ENCODE measurements around the gene NFATC3. TPM values are rescaled to one million over a fixed set of nuclear protein-coding genes. Genes with fewer than 3 reads are reported as not detected.

NFATC3 gene
- total RNA-seq, 4 donors from 2014 or later, result 28.2 to 49.2 (median 31.9) TPM

DNA sequence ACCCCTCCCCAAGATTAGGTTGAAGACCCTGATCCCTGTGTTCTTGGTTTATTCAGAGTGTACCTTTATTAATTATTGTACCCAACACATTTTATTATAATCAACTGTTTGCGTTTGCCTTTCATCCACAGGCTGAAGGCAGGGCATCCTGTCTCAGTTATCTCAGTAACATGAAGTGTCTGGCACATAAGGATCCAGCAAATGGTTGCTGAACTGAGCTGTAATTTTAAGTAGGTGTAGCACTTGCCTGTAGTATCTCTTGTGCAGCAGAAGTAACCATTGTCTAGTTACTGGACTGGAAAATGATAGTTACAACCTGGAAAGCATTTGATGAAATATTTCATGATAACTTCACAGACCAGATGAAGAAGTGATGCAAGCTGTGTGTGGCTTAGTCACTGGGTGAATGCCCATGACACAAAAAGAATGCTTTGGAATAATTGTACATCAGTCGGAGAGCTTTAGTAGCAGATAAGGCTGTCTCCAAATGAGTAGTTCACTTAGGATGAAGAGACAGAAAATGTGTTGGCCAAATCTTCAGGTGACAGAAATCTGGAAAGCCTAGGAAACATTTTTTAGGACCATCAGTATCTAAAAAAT, 94.1 kb downstream of the NFATC3 start:
- no peak for DNase-seq (ENCODE audit: low spot score in 2 of 2)
- intact Hi-C loops (cut with DNase I; ENCODE audit: low total_unique reads), result no loop called here
- H3K4me3 ChIP-seq (ENCODE audit: low read depth, poor library complexity, severe bottlenecking), result no peak overlapping the region
- TF ChIP-seq, protein P1, sequence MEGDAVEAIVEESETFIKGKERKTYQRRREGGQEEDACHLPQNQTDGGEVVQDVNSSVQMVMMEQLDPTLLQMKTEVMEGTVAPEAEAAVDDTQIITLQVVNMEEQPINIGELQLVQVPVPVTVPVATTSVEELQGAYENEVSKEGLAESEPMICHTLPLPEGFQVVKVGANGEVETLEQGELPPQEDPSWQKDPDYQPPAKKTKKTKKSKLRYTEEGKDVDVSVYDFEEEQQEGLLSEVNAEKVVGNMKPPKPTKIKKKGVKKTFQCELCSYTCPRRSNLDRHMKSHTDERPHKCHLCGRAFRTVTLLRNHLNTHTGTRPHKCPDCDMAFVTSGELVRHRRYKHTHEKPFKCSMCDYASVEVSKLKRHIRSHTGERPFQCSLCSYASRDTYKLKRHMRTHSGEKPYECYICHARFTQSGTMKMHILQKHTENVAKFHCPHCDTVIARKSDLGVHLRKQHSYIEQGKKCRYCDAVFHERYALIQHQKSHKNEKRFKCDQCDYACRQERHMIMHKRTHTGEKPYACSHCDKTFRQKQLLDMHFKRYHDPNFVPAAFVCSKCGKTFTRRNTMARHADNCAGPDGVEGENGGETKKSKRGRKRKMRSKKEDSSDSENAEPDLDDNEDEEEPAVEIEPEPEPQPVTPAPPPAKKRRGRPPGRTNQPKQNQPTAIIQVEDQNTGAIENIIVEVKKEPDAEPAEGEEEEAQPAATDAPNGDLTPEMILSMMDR (IDR thresholded peaks at IDR 0.05), result no peak
- TF ChIP-seq POLR2A (IDR thresholded peaks at IDR 0.05), result no peak
- 93 to 96% methylated on average over 2 of the region's 2 CpGs for WGBS, 2 donors

DNA sequence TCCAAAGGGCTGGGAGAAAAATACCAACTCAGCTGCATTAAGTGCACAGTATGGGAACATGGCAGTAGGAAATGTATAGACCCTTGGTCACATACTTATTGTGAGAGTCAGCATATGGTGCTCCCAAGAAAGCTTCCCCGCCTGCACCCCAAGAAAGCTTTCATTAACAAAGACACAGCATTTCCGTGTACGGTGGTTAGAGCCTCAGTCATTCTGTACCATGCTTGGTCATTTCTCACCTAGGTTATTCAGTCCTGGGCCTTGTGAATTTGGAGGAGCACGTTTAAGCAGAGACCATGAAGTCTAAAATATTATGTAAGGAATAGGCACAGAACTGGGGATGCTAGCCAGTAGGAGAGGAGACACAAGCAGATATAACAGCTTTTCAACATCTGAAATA, 94.7 kb downstream of the NFATC3 start:
- 92 to 96% methylated on average over 4 of the region's 4 CpGs for WGBS, 2 donors
- TF ChIP-seq, protein P1 (IDR thresholded peaks at IDR 0.05), result no peak
- TF ChIP-seq POLR2A (IDR thresholded peaks at IDR 0.05), result no peak
- DNase-seq (ENCODE audit: low spot score in 2 of 2), result no peak
- intact Hi-C loops (cut with DNase I; ENCODE audit: low total_unique reads), result no loop called here
- no peak overlapping the region for H3K4me3 ChIP-seq (ENCODE audit: low read depth, poor library complexity, severe bottlenecking)

DNA sequence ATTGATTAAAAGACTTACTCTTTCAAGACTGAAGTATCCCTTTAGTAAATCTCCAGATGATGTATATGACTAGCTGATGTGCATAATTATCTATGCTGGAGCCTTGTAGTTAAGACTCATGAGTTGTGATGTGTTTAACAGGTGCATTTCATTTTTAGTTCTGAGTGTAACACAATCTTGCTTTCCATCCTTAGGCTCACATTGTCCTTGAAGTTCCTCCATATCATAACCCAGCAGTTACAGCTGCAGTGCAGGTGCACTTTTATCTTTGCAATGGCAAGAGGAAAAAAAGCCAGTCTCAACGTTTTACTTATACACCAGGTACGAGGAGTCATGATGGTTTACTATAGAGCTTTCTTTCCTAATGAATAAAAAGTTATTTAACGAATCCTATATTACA, 97.9 kb downstream of the NFATC3 start:
- intact Hi-C loops (cut with DNase I; ENCODE audit: low total_unique reads), result no loop called here
- no peak overlapping the region for H3K4me3 ChIP-seq (ENCODE audit: low read depth, poor library complexity, severe bottlenecking)
- no peak for DNase-seq (ENCODE audit: low spot score in 2 of 2)
- 78 to 80% methylated on average over 3 of the region's 3 CpGs for WGBS, 2 donors
- no peak for TF ChIP-seq POLR2A (IDR thresholded peaks at IDR 0.05)
- TF ChIP-seq, protein P1 (IDR thresholded peaks at IDR 0.05), result no peak

DNA sequence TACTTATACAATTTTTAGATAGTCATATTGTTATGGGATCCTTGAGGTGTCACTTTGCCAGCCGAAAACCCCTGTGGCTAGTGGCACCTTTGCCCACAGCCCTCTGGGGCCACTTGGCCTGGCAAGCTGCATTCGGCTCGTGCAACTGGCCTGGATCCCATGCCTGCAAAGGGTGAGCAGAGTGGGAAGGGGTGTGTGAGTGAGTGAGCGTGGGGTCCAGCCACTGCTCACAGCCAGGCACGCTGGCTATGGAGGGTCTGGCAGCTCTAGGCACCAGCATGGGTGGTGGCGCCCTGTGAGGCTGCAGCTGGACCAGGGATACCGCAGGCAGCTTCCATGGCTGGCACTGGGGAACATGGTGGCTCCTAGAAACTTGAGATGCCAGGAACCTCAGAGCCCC, 101.7 kb downstream of the NFATC3 start:
- H3K4me3 ChIP-seq (ENCODE audit: low read depth, poor library complexity, severe bottlenecking), result no peak overlapping the region
- TF ChIP-seq, protein P1 (IDR thresholded peaks at IDR 0.05), result no peak
- no peak for TF ChIP-seq POLR2A (IDR thresholded peaks at IDR 0.05)
- no peak for DNase-seq (ENCODE audit: low spot score in 2 of 2)
- 98 to 99% methylated on average over 7 of the region's 7 CpGs for WGBS, 2 donors
- intact Hi-C loops (cut with DNase I; ENCODE audit: low total_unique reads), result no loop called here

DNA sequence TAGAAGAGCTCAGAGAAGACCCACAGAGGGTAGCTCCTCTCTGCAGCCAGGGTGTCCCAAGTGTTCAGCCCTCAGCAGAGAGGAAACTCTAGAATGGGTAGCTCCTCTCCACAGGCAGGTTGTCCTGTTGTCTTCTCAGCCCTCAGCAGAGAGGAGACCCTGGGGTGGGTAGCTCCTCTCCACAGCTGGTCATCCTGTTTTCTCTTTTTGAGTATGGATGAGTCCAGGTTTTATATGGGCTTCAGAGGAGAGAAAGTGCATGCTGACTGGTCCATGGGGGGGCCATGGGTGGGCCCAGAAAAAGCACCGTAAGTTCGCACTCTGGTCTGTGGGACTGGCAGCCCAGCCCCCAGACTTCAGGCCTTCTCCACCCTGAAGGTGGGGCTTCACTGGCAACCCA, 102.3 kb downstream of the NFATC3 start:
- no peak overlapping the region for H3K4me3 ChIP-seq (ENCODE audit: low read depth, poor library complexity, severe bottlenecking)
- no peak for DNase-seq (ENCODE audit: low spot score in 2 of 2)
- 96 to 100% methylated on average over 2 of the region's 2 CpGs for WGBS, 2 donors
- TF ChIP-seq, protein P1 (IDR thresholded peaks at IDR 0.05), result no peak
- intact Hi-C loops (cut with DNase I; ENCODE audit: low total_unique reads), result no loop called here

DNA sequence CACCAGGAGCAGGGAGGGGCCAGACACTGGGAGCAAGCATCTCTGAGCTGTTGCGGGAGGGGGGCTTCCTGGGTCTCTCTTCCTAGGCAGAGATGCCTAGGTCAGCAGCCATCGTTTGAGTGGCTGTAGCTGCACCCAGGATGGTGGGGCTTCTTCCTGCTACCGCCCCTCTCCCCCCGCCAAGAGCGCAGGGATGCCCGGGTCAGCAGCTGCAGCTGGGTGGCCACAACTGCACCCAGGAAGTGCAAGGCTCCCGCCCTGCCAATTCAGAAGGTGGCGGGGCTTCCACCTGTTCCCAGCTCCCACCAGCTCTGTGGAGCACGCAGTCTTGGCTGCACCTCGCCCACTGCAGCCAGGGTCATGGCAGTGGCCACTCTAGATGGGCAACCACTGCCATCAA, 103.0 kb downstream of the NFATC3 start:
- no peak for DNase-seq (ENCODE audit: low spot score in 2 of 2)
- 94 to 98% methylated on average over 8 to 10 of the region's 10 CpGs for WGBS, 2 donors

More for the DNA sequence above, 103.0 kb downstream of the NFATC3 start:
- no peak overlapping the region for H3K4me3 ChIP-seq (ENCODE audit: low read depth, poor library complexity, severe bottlenecking)
- intact Hi-C loops (cut with DNase I; ENCODE audit: low total_unique reads), result no loop called here
- TF ChIP-seq, protein P1 (IDR thresholded peaks at IDR 0.05), result no peak
- no peak for TF ChIP-seq POLR2A (IDR thresholded peaks at IDR 0.05)
